Right forelimb (tissue), 1 donor: ENCODE measurements around the gene EMX2.

ENCODE experiments used
- DNase-seq: peaks from one replicate; pipeline ENCODE4 v3.0.0-alpha.2; 2018

Gene EMX2

DNA sequence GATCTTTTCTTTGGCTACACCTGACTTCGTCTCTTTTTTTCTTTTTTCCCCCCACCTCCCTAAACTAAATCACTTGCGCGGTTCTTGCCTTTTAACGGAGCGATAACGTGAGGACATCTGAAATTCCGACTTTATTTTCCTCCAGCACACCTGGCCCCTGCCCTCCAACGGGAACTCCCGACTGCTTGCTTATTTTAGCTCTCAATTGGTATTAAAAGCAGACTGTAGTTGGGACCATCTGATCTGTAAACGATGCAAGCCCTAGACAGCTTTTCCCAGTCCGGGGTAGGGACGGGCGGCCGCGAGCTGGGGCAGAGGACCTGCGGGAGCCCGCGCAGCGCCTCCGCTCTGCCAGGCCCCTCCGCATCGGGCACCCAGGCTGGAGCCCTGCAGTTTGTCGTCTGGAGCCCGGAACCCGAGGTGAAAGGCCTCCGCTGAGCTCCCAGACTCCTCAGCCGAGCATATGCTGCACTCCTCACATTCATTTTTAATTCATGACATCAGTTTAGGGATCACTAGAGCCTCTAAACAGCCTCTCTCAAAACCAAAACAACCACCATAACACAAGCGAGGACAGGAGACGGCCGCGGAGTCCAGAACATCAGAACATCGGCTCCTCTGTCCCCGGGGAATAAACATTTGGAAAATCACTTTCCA is 10.0 kb upstream of the EMX2 start:
- no peak for DNase-seq

GRCh38 chr10:117533507-117534281 is 8.9 kb upstream of the EMX2 start:
- no peak for DNase-seq

GRCh38 chr10:117534321-117535297 is 7.9 kb upstream of the EMX2 start:
- DNase-seq = peak; percentile 37

GRCh38 chr10:117535298-117536071 is 7.1 kb upstream of the EMX2 start:
- DNase-seq = peak; percentile 70

GRCh38 chr10:117536072-117536865 is 6.3 kb upstream of the EMX2 start:
- peak; percentile 44 for DNase-seq

DNA sequence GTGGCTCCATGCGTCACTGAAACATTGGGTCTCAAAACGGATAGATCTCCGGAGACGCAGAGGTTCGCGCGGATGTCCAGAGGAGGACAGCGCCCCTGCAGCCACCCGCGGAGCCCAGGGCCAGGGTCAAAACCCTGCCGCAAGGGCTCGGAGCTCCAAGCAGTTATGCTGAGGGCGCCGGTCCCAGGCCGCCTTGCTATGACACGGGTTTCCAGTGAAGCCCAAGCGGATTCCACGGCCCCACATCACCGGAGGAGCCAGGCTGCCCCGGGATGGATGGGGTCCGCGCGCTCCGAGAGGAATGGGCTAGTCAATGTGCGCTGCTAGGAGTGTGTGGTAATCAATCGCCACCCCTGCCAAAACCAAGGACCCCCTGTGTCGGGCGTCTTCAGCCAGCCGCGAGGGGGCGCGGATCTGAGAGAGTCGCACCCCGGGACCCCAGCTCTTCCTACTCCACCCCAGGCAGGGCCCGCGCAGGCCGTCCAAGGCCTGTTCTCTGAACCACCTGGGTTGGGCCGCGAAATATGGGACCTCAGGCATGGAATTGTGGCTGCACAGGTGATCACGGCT is 5.6 kb upstream of the EMX2 start:
- DNase-seq = peak; percentile 57

GRCh38 chr10:117537436-117537903 is 5.1 kb upstream of the EMX2 start:
- no peak for DNase-seq

GRCh38 chr10:117537904-117538524 is 4.5 kb upstream of the EMX2 start:
- no peak for DNase-seq

GRCh38 chr10:117539361-117539773 is 3.2 kb upstream of the EMX2 start:
- no peak for DNase-seq

- no peak for DNase-seq
These were observed 2.5 kb upstream of the EMX2 start for GRCh38 chr10:117539903-117540639.

- DNase-seq = no peak
These were observed 1.7 kb upstream of the EMX2 start for GRCh38 chr10:117540640-117541404.

- peak; percentile 81 for DNase-seq
These were observed 1.1 kb upstream of the EMX2 start for GRCh38 chr10:117541405-117541908.

- DNase-seq = peak; percentile 90
These were observed 439 bp upstream of the EMX2 start for GRCh38 chr10:117541909-117542705.

DNA sequence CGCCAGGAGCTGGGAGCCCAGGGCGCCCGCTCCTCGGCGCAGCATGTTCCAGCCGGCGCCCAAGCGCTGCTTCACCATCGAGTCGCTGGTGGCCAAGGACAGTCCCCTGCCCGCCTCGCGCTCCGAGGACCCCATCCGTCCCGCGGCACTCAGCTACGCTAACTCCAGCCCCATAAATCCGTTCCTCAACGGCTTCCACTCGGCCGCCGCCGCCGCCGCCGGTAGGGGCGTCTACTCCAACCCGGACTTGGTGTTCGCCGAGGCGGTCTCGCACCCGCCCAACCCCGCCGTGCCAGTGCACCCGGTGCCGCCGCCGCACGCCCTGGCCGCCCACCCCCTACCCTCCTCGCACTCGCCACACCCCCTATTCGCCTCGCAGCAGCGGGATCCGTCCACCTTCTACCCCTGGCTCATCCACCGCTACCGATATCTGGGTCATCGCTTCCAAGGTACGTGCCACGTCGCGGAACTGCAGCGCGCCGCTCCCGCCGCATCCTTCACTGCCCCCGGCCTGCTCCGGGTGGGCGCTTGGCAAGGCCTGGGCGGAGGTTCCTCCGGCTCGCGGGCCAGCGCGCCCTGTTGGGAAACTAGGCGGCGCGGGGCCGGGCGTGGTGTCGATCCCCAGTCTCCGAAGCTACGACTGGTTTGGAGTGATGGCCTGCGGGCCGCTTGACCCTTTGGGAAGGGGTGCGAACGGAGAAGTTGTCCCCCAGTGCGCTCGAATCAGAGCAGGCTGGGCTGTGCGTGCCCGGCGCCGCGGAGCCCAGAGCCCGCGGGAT is 868 bp downstream of the EMX2 start:
- DNase-seq = peak; percentile 80

- DNase-seq = no peak
These were observed 1.6 kb downstream of the EMX2 start for GRCh38 chr10:117544004-117544701.

DNA sequence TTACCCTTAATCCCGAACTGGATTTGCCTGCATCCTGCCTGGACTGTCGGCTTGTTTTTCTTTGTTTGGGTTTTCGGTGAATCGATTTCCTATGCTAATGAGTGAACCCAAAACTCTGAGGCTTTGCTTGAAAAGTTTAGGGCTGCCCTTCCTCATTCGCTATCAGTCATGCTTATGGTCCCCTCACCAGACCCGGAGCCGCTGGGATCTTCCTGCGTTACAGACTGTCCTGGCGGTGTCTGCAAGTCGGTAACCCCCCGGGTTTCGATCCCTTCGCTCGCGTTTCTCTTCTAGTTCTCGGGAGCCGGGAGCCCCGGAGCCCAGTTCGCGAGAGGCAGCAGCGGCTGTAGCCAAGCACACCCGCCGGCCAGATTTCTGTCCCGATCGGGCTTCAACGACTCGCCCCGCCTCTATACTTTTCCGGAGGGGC is 2.2 kb downstream of the EMX2 start:
- no peak for DNase-seq
